GM12878 (cell line): ENCODE data around the gene GNG5. TPM values are rescaled to one million over a fixed set of nuclear protein-coding genes. Genes with fewer than 3 reads are reported as not detected.

Experiments used
- ATAC-seq: fragments of 200-7000 bp; cut with Tn5 transposase; 3 replicates; pipeline ENCODE4 v1.9.1; 2020; ENCODE audit warnings: mild to moderate bottlenecking, moderate library complexity
- BruUV-seq: library from RNA; stranded (reverse); fragments of 400-500 nt; replicated peaks from 2 replicates; lab custom pipeline; 2021; lab: Mats Ljungman, UMichigan
- CTCF ChIA-PET: fragments of 300-600 bp; sonication (Branson Sonifier 250); formaldehyde crosslinking; extraction: SDS; loops from one replicate; lab custom pipeline; 2021; ENCODE audit warnings: inconsistent platforms; lab: Yijun Ruan, JAX
- POLR2A ChIA-PET: fragments of 350-600 bp; formaldehyde crosslinking; extraction: SDS; loops from one replicate; lab custom pipeline; 2021; ENCODE audit warnings: inconsistent platforms; lab: Charles Lee
- RAD21 ChIA-PET: fragments of 300-600 bp; sonication (Branson Sonifier 250); formaldehyde crosslinking; loops from one replicate; lab custom pipeline; 2023; ENCODE audit warnings: antibody characterized with exemption; ENCODE audit not compliant: unreplicated experiment; lab: Charles Lee
- SMC1A ChIA-PET: fragments of 300-600 bp; sonication (Branson Sonifier 250); formaldehyde crosslinking; loops from one replicate; lab custom pipeline; 2023; ENCODE audit not compliant: unreplicated experiment, uncharacterized antibody; lab: Charles Lee
- DNase-seq: peaks from one replicate; pipeline ENCODE4 v3.0.0-alpha.2; 2011; ENCODE audit warnings: low read depth, low spot score
- FAIRE-seq: peaks from 3 replicates; lab custom pipeline; 2011; peaks lifted over from hg19 to GRCh38; lab: Jason Lieb, UNC
- H2AFZ ChIP-seq: 2 replicates; pipeline ENCODE4 v1.6.0; 2011; ENCODE audit warnings: low read depth, low read length, control low read depth; ENCODE audit not compliant: control insufficient read depth
- H3K27ac ChIP-seq: 2 replicates; pipeline ENCODE4 v1.5.1; 2011; ENCODE audit warnings: control low read depth; ENCODE audit not compliant: control insufficient read depth, insufficient read depth
- H3K27me3 ChIP-seq, 2 experiments: replicated peaks in 1 of 2; 2 replicates each; pipeline versions ENCODE4 v1.6.0 to v1.6.1; 2011; ENCODE audit warnings: low read length in 1 of 2; ENCODE audit not compliant: control insufficient read depth in 2 of 2, insufficient read depth in 2 of 2
- H3K36me3 ChIP-seq, 2 experiments: 2 replicates each; pipeline ENCODE4 v1.5.1; 2011; ENCODE audit warnings: low read length in 1 of 2; ENCODE audit not compliant: control insufficient read depth in 2 of 2, insufficient read depth in 2 of 2
- H3K4me1 ChIP-seq: 2 replicates; pipeline ENCODE4 v1.6.1; 2011; ENCODE audit warnings: mild to moderate bottlenecking, low read length, moderate library complexity, mixed read lengths; ENCODE audit not compliant: control insufficient read depth, insufficient read depth
- H3K4me2 ChIP-seq: 2 replicates; pipeline ENCODE4 v1.6.0; 2011; ENCODE audit warnings: control low read depth; ENCODE audit not compliant: control insufficient read depth, insufficient read depth
- H3K4me3 ChIP-seq: fragments of 200-600 bp; sonication (generic); 2 replicates; pipeline ENCODE4 v1.5.1; 2016
- H3K79me2 ChIP-seq: 2 replicates; pipeline ENCODE4 v1.6.0; 2011; ENCODE audit warnings: low read length; ENCODE audit not compliant: control insufficient read depth, insufficient read depth
- H3K9ac ChIP-seq: 2 replicates; pipeline ENCODE4 v1.8.0; 2011; ENCODE audit warnings: low read length, control low read depth, mixed read lengths; ENCODE audit not compliant: control insufficient read depth, insufficient read depth
- H3K9me3 ChIP-seq: replicated peaks from 3 replicates; pipeline ENCODE4 v1.5.1; 2011; ENCODE audit warnings: mild to moderate bottlenecking, low read length; ENCODE audit not compliant: control insufficient read depth, insufficient read depth
- H4K20me1 ChIP-seq: 2 replicates; pipeline ENCODE4 v1.6.0; 2011; ENCODE audit not compliant: control insufficient read depth, insufficient read depth
- CUX1 ChIP-seq: IDR thresholded peaks from 2 replicates; pipeline ENCODE4 v1.6.1; 2012; ENCODE audit warnings: improper control_type of control experiment, low read depth, low read length; ENCODE audit not compliant: insufficient replicate concordance
- DPF2 ChIP-seq: fragments of 450-650 bp; IDR thresholded peaks from 2 replicates; pipeline ENCODE4 v1.6.1; 2017; ENCODE audit warnings: mild to moderate bottlenecking
- EZH2 ChIP-seq: IDR thresholded peaks from 2 replicates; pipeline ENCODE4 v1.6.1; 2012; ENCODE audit warnings: low read depth, mild to moderate bottlenecking, control low read depth, inconsistent platforms, low read length, borderline replicate concordance; ENCODE audit not compliant: control insufficient read depth
- KDM1A ChIP-seq: fragments of 200-600 bp; sonication (generic); IDR thresholded peaks from 2 replicates; pipeline ENCODE4 v1.6.1; 2016; ENCODE audit warnings: borderline replicate concordance
- in situ Hi-C: fragments of 300-500 bp; cut with MboI; formaldehyde crosslinking; loops from 9 replicates; pipeline ENCODE4 v1.14.3; 2018; ENCODE audit warnings: mixed read lengths
- intact Hi-C: fragments of 100-400 bp; cut with micrococcal nuclease; formaldehyde crosslinking; loops from one replicate; pipeline ENCODE4 v1.14.2; 2022; ENCODE audit not compliant: unreplicated experiment
- polyA plus RNA-seq, 11 experiments: library from polyadenylated mRNA; depleted of rRNA in 4 of 11; unstranded in 6 of 11; stranded (reverse) in 5 of 11; fragments of >200 nt; fragmentation: Nextera tagmentation in 4 of 11; fragmentation: Illumina TruSeq in 1 of 11; extraction: Ambion mirVana in 4 of 11; extraction: Trizol in 1 of 11; gene quantifications; 1 replicate in 1 of 11; 2 replicates in 10 of 11; pipeline versions ENCODE4 v1.2.1 to v1.2.3, GENCODE V29; 2011 to 2016; ENCODE audit warnings: inconsistent platforms in 2 of 11, missing spikeins in 2 of 11, low read depth in 1 of 11
- total RNA-seq, 4 experiments: library from RNA; depleted of rRNA in 3 of 4; stranded (reverse); fragments of >200 nt in 3 of 4; fragmentation: Illumina TruSeq in 1 of 4; extraction: Trizol in 1 of 4; gene quantifications; 2 replicates each; pipeline versions ENCODE4 v1.2.1 to v1.2.3, GENCODE V29; 2013 to 2021
- TF ChIP-seq, protein P1 (sequence below): fragments of 450-650 bp; IDR thresholded peaks from 2 replicates; pipeline ENCODE4 v1.6.1; 2016; ENCODE audit warnings: mild to moderate bottlenecking

Gene GNG5
- total and polyA plus RNA-seq, 10 of the 15 experiments (the other 5 are each of a cell fraction or from before 2014, with no cell fraction given), result 69.8 to 613 (median 203) TPM

DNA sequence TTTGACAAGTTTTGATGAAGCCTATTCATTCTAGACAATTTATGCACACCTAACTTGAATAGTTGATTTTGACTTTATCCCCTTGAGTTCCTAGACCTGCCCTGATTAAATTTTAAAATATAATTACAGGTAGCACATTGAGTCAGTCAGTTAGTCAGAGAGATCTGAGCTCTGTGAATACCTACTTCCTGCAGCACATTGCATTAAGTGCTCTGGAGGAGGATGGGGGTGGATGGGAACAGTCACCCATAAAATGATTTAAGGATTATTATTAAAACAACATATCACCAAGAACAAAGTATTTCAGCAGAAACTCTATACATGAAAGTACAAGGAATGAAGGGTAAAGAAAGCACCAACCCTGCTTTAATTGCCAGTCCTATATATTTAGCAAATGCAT lies 39.1 kb downstream of the GNG5 start:
- POLR2A ChIA-PET, result no interaction called here
- CTCF ChIA-PET, result no interaction called here
- Histone ChIP-seq H3K9ac (no peak overlapping the region), H3K9me3 (no peaks in the 10 kb centered on the region), H3K4me1 (no peaks in the 10 kb centered on the region), H3K27me3 (no peaks in the 10 kb centered on the region), H3K4me3 (no peak overlapping the region), H3K36me3 (no peaks in the 10 kb centered on the region), H3K27ac (no peak overlapping the region), H3K79me2 (no peaks in the 10 kb centered on the region), H3K4me2 (no peak overlapping the region), H4K20me1 (no peaks in the 10 kb centered on the region), H2AFZ (no peak overlapping the region)
- DNase-seq (no peak), FAIRE-seq (no peak), ATAC-seq (no peak)
- intact Hi-C loops (no loop called here), in situ Hi-C loops (no loop called here)
- RAD21 ChIA-PET, result no interaction called here
- no TSS peak for BruUV-seq
- TF ChIP-seq KDM1A (no peak), EZH2 (no peak), DPF2 (no peak), CUX1 (no peak)
- TF ChIP-seq, protein P1, sequence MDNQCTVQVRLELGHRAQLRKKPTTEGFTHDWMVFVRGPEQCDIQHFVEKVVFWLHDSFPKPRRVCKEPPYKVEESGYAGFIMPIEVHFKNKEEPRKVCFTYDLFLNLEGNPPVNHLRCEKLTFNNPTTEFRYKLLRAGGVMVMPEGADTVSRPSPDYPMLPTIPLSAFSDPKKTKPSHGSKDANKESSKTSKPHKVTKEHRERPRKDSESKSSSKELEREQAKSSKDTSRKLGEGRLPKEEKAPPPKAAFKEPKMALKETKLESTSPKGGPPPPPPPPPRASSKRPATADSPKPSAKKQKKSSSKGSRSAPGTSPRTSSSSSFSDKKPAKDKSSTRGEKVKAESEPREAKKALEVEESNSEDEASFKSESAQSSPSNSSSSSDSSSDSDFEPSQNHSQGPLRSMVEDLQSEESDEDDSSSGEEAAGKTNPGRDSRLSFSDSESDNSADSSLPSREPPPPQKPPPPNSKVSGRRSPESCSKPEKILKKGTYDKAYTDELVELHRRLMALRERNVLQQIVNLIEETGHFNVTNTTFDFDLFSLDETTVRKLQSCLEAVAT, result no peak
- SMC1A ChIA-PET, result no interaction called here
